ENCODE data around the gene UBXN2A. TPM values are rescaled to one million over a fixed set of nuclear protein-coding genes. Genes with fewer than 3 reads are reported as not detected.
A peak's percentile ranks its signal among the peaks of the same experiment; 100 is the strongest.

Gene UBXN2A
- total and polyA plus RNA-seq, 2 of the 8 experiments (the other 6 are each of a cell fraction or from before 2014, with no cell fraction given): 3.6 to 20.4 TPM

DNA sequence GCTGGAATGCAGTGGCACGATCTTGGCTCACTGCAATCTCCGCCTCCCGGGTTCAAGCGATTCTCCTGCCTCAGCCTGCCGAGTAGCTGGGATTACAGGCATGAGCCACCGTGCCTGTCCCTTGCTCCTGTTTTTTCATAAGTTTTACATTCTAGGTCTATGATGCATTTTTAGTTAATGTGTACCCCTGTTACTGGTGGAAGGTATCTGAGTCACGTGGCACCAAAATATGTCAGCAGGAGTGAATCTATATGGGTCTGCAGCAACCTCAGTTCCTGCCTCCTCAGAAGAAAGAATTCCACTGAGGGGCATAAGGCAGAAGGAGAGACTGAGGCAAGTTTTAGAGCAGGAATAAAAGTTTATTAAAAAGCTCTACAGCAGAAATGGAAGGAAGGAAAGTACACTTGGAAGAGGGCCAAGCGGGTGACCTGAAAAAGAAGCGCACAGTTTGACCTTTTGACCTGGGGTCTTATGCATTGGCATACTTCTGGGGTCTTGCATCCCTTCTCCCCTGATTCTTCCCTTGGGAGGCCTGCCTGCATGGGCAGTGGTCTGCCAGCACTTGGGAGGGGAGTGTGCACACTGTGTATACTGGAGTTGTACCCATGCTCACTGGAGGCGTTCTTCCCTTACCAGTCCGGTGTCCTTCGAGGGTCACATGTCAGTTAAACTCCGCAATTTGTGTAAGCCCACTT, 68.6 kb downstream of the UBXN2A start:
- Histone ChIP-seq H3K4me1 (replicated peaks in 1 of 4; ENCODE audit: control insufficient read depth in 3 of 4, insufficient read depth in 4 of 4, low read length in 3 of 4) (peaks cover 0 to 15% (median 11%) of the 10 kb centered on the region in 4 experiments; a peak in 6 of 7 replicates), H3K9me3 (ENCODE audit: insufficient read depth in 2 of 2, low read depth in 1 of 2, low read length in 1 of 2) (no peaks in the 10 kb centered on the region), H3K14ac (ENCODE audit: insufficient read length) (no peak overlapping the region), H3K4me3 (ENCODE audit: extremely low read depth in 1 of 4, insufficient read depth in 2 of 4, low read depth in 3 of 4, low read length in 4 of 4) (no peak overlapping the region), H4K8ac (ENCODE audit: extremely low read depth, insufficient read depth, low read length) (no peak overlapping the region), H3K27me3 (replicated peaks in 1 of 4; ENCODE audit: control insufficient read depth in 3 of 4, extremely low read depth in 1 of 4, insufficient read depth in 3 of 4, low read length in 3 of 4) (peaks cover 0 to 13% (median 6%) of the 10 kb centered on the region in 4 experiments; a peak in 3 of 7 replicates), H3K79me2 (ENCODE audit: control insufficient read depth in 1 of 2, insufficient read depth in 2 of 2, low read length in 2 of 2) (no peaks in the 10 kb centered on the region), H2BK12ac (ENCODE audit: low read depth, low read length) (no peak overlapping the region), H3K9ac (replicated peaks in 1 of 4; ENCODE audit: extremely low read depth in 1 of 4, low read depth in 3 of 4, low read length in 3 of 4) (no peak overlapping the region), H3K36me3 (ENCODE audit: control insufficient read depth in 2 of 4, insufficient read depth in 4 of 4, low read length in 3 of 4) (no peaks in the 10 kb centered on the region), H4K5ac (ENCODE audit: insufficient read length, low read depth, low read length) (no peak overlapping the region), H3K27ac (ENCODE audit: low read depth, low read length) (no peak overlapping the region), H2AFZ (ENCODE audit: low read length) (no peak overlapping the region), H3K4ac (replicated peaks; ENCODE audit: insufficient read length, low read depth, low read length) (no peak overlapping the region), H3K18ac (ENCODE audit: extremely low read depth, low read length) (peak overlapping the region; percentile 15; the same call in 1 of the 2 replicates), H2AK5ac (ENCODE audit: low read depth, low read length) (no peak overlapping the region), H3K79me1 (ENCODE audit: low read depth, low read length) (no peaks in the 10 kb centered on the region), H2BK20ac (ENCODE audit: low read length) (no peak overlapping the region), H3K56ac (replicated peaks; ENCODE audit: insufficient read length, low read depth, low read length) (no peak overlapping the region), H3K23ac (ENCODE audit: insufficient read length) (no peak overlapping the region), H2BK15ac (ENCODE audit: low read length) (0 out of 2 replicates have a peak overlapping the region, but pooled peaks have one; percentile 36), H3K4me2 (ENCODE audit: insufficient read depth in 1 of 2, low read depth in 2 of 2, low read length in 2 of 2) (peak overlapping the region; percentile 62 to 90; a peak in 2 of 4 replicates), H4K20me1 (replicated peaks in 1 of 2; ENCODE audit: control insufficient read depth in 1 of 2, insufficient read depth in 2 of 2, low read length in 2 of 2) (no peaks in the 10 kb centered on the region), H2BK120ac (replicated peaks; ENCODE audit: low read depth, low read length) (no peak overlapping the region), H4K91ac (replicated peaks; ENCODE audit: insufficient read length, low read length) (no peak overlapping the region), H2BK5ac (ENCODE audit: low read depth, low read length) (no peak overlapping the region), H3K23me2 (ENCODE audit: low read depth, low read length) (peaks cover 4% of the 10 kb centered on the region; the same call in 1 of the 2 replicates)
- FAIRE-seq (no peak), DNase-seq (ENCODE audit: low read depth in 1 of 2, low spot score in 2 of 2) (no peak)
- ChIA-PET CTCF (ENCODE audit: partially characterized antibody) (interaction anchor here (0.8 to 1.9 kb wide), 7 partner anchors 11 to 82 kb away, joined by 3 to 8 read pairs (median 4); partner anchors contain the start of gene ATAD2B), POLR2A (ENCODE audit: partially characterized antibody) (interaction anchor here (0.6 to 3.6 kb wide), 9 partner anchors 11 to 307 kb away, joined by 3 to 20 read pairs (median 5); partner anchors contain the start of genes ATAD2B and SF3B6)
- 83% methylated on average over 13 of the region's 13 CpGs; no CpG with 5 or more reads in 1 of the 2 experiments for WGBS, 2 experiments (ENCODE audit: extremely low coverage in 1 of 2, insufficient coverage in 1 of 2, insufficient read length in 1 of 2, insufficient replicate concordance in 2 of 2, low coverage in 1 of 2, low lambda C conversion rate in 2 of 2, missing lambda C conversion rate in 1 of 2)
- TF ChIP-seq RNF2 (IDR thresholded peaks at IDR 0.05; ENCODE audit: borderline replicate concordance, low read depth, low read length, missing control alignments, poor library complexity, severe bottlenecking) (no peak), BCL11A (IDR thresholded peaks at IDR 0.05; ENCODE audit: low read depth in 2 of 2, low read length in 2 of 2) (no peak), RXRA (IDR thresholded peaks at IDR 0.05; ENCODE audit: insufficient read depth, low read depth, low read length) (no peak), SIN3A (conservative IDR thresholded peaks at IDR 0.05 in 1 of 2, IDR thresholded peaks at IDR 0.05 in 1 of 2; ENCODE audit: low read depth in 1 of 2, low read length in 2 of 2) (no peak)
- TF ChIP-seq, protein P1, sequence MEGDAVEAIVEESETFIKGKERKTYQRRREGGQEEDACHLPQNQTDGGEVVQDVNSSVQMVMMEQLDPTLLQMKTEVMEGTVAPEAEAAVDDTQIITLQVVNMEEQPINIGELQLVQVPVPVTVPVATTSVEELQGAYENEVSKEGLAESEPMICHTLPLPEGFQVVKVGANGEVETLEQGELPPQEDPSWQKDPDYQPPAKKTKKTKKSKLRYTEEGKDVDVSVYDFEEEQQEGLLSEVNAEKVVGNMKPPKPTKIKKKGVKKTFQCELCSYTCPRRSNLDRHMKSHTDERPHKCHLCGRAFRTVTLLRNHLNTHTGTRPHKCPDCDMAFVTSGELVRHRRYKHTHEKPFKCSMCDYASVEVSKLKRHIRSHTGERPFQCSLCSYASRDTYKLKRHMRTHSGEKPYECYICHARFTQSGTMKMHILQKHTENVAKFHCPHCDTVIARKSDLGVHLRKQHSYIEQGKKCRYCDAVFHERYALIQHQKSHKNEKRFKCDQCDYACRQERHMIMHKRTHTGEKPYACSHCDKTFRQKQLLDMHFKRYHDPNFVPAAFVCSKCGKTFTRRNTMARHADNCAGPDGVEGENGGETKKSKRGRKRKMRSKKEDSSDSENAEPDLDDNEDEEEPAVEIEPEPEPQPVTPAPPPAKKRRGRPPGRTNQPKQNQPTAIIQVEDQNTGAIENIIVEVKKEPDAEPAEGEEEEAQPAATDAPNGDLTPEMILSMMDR (IDR thresholded peaks at IDR 0.05; ENCODE audit: control extremely low read depth in 1 of 3, insufficient read depth in 1 of 3, low read depth in 1 of 3, low read length in 3 of 3): no peak
- TF ChIP-seq, protein P2, sequence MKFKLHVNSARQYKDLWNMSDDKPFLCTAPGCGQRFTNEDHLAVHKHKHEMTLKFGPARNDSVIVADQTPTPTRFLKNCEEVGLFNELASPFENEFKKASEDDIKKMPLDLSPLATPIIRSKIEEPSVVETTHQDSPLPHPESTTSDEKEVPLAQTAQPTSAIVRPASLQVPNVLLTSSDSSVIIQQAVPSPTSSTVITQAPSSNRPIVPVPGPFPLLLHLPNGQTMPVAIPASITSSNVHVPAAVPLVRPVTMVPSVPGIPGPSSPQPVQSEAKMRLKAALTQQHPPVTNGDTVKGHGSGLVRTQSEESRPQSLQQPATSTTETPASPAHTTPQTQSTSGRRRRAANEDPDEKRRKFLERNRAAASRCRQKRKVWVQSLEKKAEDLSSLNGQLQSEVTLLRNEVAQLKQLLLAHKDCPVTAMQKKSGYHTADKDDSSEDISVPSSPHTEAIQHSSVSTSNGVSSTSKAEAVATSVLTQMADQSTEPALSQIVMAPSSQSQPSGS (IDR thresholded peaks at IDR 0.05; ENCODE audit: low read length): no peak

Measured in H1 (cell line).